ENCODE results near the gene CAPG. TPM values are rescaled to one million over a fixed set of nuclear protein-coding genes. Genes with fewer than 3 reads are reported as not detected.

CAPG gene
- total and polyA plus RNA-seq, 2 experiments from 2014 or later: 249 to 346 TPM

DNA sequence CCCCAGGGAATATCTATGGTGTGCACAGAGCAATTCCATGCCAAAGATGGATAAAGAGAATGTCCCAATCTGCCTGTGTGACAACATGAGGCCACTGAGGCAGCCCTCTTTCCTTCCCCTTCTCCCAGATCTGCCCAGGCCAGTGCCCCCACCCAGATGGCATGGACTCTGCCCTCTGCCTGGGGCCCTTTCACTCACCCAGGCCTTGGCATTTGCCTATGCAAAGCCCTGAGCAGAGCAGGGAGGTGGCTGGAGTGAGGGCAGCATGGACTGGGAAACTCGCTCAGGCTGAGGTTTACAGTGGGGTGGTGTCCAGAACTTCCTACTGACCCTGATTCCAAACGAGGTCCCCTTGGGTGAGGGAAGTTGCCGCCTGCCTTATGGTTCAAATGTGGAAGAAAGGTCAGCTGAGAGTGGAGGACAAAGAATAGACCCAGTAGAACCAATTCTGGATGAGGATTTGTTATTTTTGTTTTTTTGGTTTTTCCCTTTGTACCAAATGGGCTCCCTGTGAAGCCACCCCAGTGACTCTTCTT, 17.2 kb upstream of the CAPG start:
- no peaks in the 10 kb centered on the region for H3F3A ChIP-seq (ENCODE audit: insufficient read depth)
- H2AFZ ChIP-seq: no peak overlapping the region
- no peaks in the 10 kb centered on the region for H3K4me1 ChIP-seq (ENCODE audit: insufficient read depth)
- 87 to 97% methylated on average over 3 of the region's 3 CpGs for WGBS, 2 experiments (ENCODE audit: low coverage in 1 of 2, low lambda C conversion rate in 2 of 2, missing lambda C conversion rate in 2 of 2)
- no peaks in the 10 kb centered on the region for H3K79me2 ChIP-seq (ENCODE audit: insufficient read depth)
- H3K9me2 ChIP-seq (ENCODE audit: insufficient read depth): no peaks in the 10 kb centered on the region
- DNase-seq: no peak
- no peak overlapping the region for H3K27ac ChIP-seq
- H3K9me3 ChIP-seq (ENCODE audit: low read depth): no peaks in the 10 kb centered on the region
- H3K9ac ChIP-seq: no peak overlapping the region
- no peak overlapping the region for H3K4me2 ChIP-seq (ENCODE audit: unreplicated experiment)
- no peaks in the 10 kb centered on the region for H3K27me3 ChIP-seq (replicated peaks; ENCODE audit: insufficient read depth)
- in situ Hi-C loops (cut with MboI): no loop called here
- no peaks in the 10 kb centered on the region for H3K36me3 ChIP-seq (ENCODE audit: low read depth)
- H4K20me1 ChIP-seq (ENCODE audit: insufficient read depth): no peaks in the 10 kb centered on the region
- no peak overlapping the region for H3K4me3 ChIP-seq
- TF ChIP-seq EZH2phosphoT487 (IDR thresholded peaks at IDR 0.05; ENCODE audit: insufficient read depth, low read depth) (no peak), EZH2 (IDR thresholded peaks at IDR 0.05; ENCODE audit: insufficient read depth, poor library complexity, severe bottlenecking) (no peak)

- Histone ChIP-seq H3K9me3 (ENCODE audit: low read depth) (no peaks in the 10 kb centered on the region), H3K79me2 (ENCODE audit: insufficient read depth) (no peaks in the 10 kb centered on the region), H3K4me2 (ENCODE audit: unreplicated experiment) (no peak overlapping the region), H3K4me1 (ENCODE audit: insufficient read depth) (peaks cover 9% of the 10 kb centered on the region), H3K4me3 (no peak overlapping the region), H3K9ac (no peak overlapping the region), H3F3A (ENCODE audit: insufficient read depth) (no peaks in the 10 kb centered on the region), H3K36me3 (ENCODE audit: low read depth) (no peaks in the 10 kb centered on the region), H2AFZ (no peak overlapping the region), H4K20me1 (ENCODE audit: insufficient read depth) (no peaks in the 10 kb centered on the region), H3K27ac (no peak overlapping the region), H3K27me3 (replicated peaks; ENCODE audit: insufficient read depth) (no peaks in the 10 kb centered on the region), H3K9me2 (ENCODE audit: insufficient read depth) (no peaks in the 10 kb centered on the region)
- no peak for TF ChIP-seq EZH2 (IDR thresholded peaks at IDR 0.05; ENCODE audit: insufficient read depth, poor library complexity, severe bottlenecking)
- TF ChIP-seq EZH2phosphoT487 (IDR thresholded peaks at IDR 0.05; ENCODE audit: insufficient read depth, low read depth): no peak
- 93% methylated on average over 3 of the region's 3 CpGs for WGBS, 2 experiments (ENCODE audit: low coverage in 1 of 2, low lambda C conversion rate in 2 of 2, missing lambda C conversion rate in 2 of 2)
- no peak for DNase-seq
- in situ Hi-C loops (cut with MboI): no loop called here
Measured at GRCh38 chr2:85425588-85425987, 15.4 kb upstream of the CAPG start.

- peaks cover 17% of the 10 kb centered on the region for H3K4me1 ChIP-seq (ENCODE audit: insufficient read depth)
- H3K27me3 ChIP-seq (replicated peaks; ENCODE audit: insufficient read depth): no peaks in the 10 kb centered on the region
- no peak overlapping the region for H3K9ac ChIP-seq
- no peak for TF ChIP-seq EZH2phosphoT487 (IDR thresholded peaks at IDR 0.05; ENCODE audit: insufficient read depth, low read depth)
- TF ChIP-seq EZH2 (IDR thresholded peaks at IDR 0.05; ENCODE audit: insufficient read depth, poor library complexity, severe bottlenecking): no peak
- 0 out of 2 replicates have a peak, but pooled peaks cover 5% of the 10 kb centered on the region for H3F3A ChIP-seq (ENCODE audit: insufficient read depth)
- no peaks in the 10 kb centered on the region for H3K9me2 ChIP-seq (ENCODE audit: insufficient read depth)
- no peak overlapping the region for H3K4me2 ChIP-seq (ENCODE audit: unreplicated experiment)
- no peaks in the 10 kb centered on the region for H3K36me3 ChIP-seq (ENCODE audit: low read depth)
- H4K20me1 ChIP-seq (ENCODE audit: insufficient read depth): no peaks in the 10 kb centered on the region
- in situ Hi-C loops (cut with MboI): loop anchor here (5.0 kb wide), 1 partner anchor 124 kb away; no protein-coding TSS in a partner anchor
- no peak overlapping the region for H2AFZ ChIP-seq
- WGBS, 2 experiments (ENCODE audit: low coverage in 1 of 2, low lambda C conversion rate in 2 of 2, missing lambda C conversion rate in 2 of 2): 64 to 71% methylated on average over 5 of the region's 5 CpGs
- 0 out of 2 replicates have a peak, but pooled peaks cover 11% of the 10 kb centered on the region for H3K79me2 ChIP-seq (ENCODE audit: insufficient read depth)
- no peaks in the 10 kb centered on the region for H3K9me3 ChIP-seq (ENCODE audit: low read depth)
- no peak for DNase-seq
- no peak overlapping the region for H3K4me3 ChIP-seq
- no peak overlapping the region for H3K27ac ChIP-seq
Measured at GRCh38 chr2:85423525-85423924, 13.4 kb upstream of the CAPG start.

- no peak for DNase-seq
Measured at GRCh38 chr2:85422072-85422457, 11.9 kb upstream of the CAPG start.

More at GRCh38 chr2:85422072-85422457, 11.9 kb upstream of the CAPG start:
- H3K4me3 ChIP-seq: no peak overlapping the region
- no peaks in the 10 kb centered on the region for H3K9me3 ChIP-seq (ENCODE audit: low read depth)
- H3K4me2 ChIP-seq (ENCODE audit: unreplicated experiment): no peak overlapping the region
- H4K20me1 ChIP-seq (ENCODE audit: insufficient read depth): no peaks in the 10 kb centered on the region
- H3K79me2 ChIP-seq (ENCODE audit: insufficient read depth): 0 out of 2 replicates have a peak, but pooled peaks cover 11% of the 10 kb centered on the region
- no peak overlapping the region for H3K9ac ChIP-seq
- no peaks in the 10 kb centered on the region for H3K27me3 ChIP-seq (replicated peaks; ENCODE audit: insufficient read depth)
- no peak overlapping the region for H3K27ac ChIP-seq
- no peak overlapping the region for H2AFZ ChIP-seq
- H3K4me1 ChIP-seq (ENCODE audit: insufficient read depth): peaks cover 20% of the 10 kb centered on the region
- in situ Hi-C loops (cut with MboI): loop anchor here (5.0 kb wide), 1 partner anchor 125 kb away; no protein-coding TSS in a partner anchor
- 0 out of 2 replicates have a peak, but pooled peaks cover 5% of the 10 kb centered on the region for H3F3A ChIP-seq (ENCODE audit: insufficient read depth)
- H3K36me3 ChIP-seq (ENCODE audit: low read depth): no peaks in the 10 kb centered on the region
- H3K9me2 ChIP-seq (ENCODE audit: insufficient read depth): no peaks in the 10 kb centered on the region
- TF ChIP-seq EZH2 (IDR thresholded peaks at IDR 0.05; ENCODE audit: insufficient read depth, poor library complexity, severe bottlenecking): no peak
- no peak for TF ChIP-seq EZH2phosphoT487 (IDR thresholded peaks at IDR 0.05; ENCODE audit: insufficient read depth, low read depth)
- whole genome bisulfite sequencing, 2 experiments (ENCODE audit: low coverage in 1 of 2, low lambda C conversion rate in 2 of 2, missing lambda C conversion rate in 2 of 2): 94 to 96% methylated on average over 2 of the region's 2 CpGs

All from GM23248 (cell line).